Endothelial cell of umbilical vein (primary cell): ENCODE data around the gene ITGA8. TPM values are rescaled to one million over a fixed set of nuclear protein-coding genes. Genes with fewer than 3 reads are reported as not detected.

Source experiments
- BruUV-seq: library from RNA; stranded (reverse); fragments of 400-500 nt; replicated peaks from 2 replicates; lab custom pipeline; 2021; lab: Mats Ljungman, UMichigan
- CTCF ChIA-PET: fragments of 300-600, 350-600 bp; sonication (Branson Sonifier 250); formaldehyde crosslinking; loops from one replicate; lab custom pipeline; 2021; ENCODE audit warnings: antibody characterized with exemption, inconsistent platforms; lab: Charles Lee
- POLR2A ChIA-PET: fragments of 300-600, 350-600 bp; sonication (Branson Sonifier 250); formaldehyde crosslinking; loops from one replicate; lab custom pipeline; 2021; ENCODE audit warnings: antibody characterized with exemption, inconsistent platforms; lab: Charles Lee
- DNase-seq: peaks from one replicate; pipeline ENCODE4 v3.0.0-alpha.2; 2011; ENCODE audit warnings: low read depth, low spot score
- FAIRE-seq: peaks from 2 replicates; lab custom pipeline; 2011; peaks lifted over from hg19 to GRCh38; lab: Jason Lieb, UNC
- H2AFZ ChIP-seq: 2 replicates; pipeline ENCODE4 v1.6.0; 2012; ENCODE audit warnings: low read depth, low read length, control low read depth, inconsistent platforms
- H3K27ac ChIP-seq: 2 replicates; pipeline ENCODE4 v1.5.1; 2011; ENCODE audit warnings: low read depth, mild to moderate bottlenecking, control low read depth, low read length, moderate library complexity; ENCODE audit not compliant: insufficient read depth
- H3K27me3 ChIP-seq, 2 experiments: 2 replicates each; pipeline versions ENCODE4 v1.6.0 to v1.6.1; 2011; ENCODE audit warnings: low read length in 2 of 2, mixed read lengths in 1 of 2; ENCODE audit not compliant: control insufficient read depth in 2 of 2, insufficient read depth in 2 of 2
- H3K36me3 ChIP-seq, 2 experiments: 2 replicates in 1 of 2; 3 replicates in 1 of 2; pipeline ENCODE4 v1.5.1; 2011; ENCODE audit warnings: low read length in 2 of 2, mild to moderate bottlenecking in 1 of 2, moderate library complexity in 1 of 2; ENCODE audit not compliant: control insufficient read depth in 2 of 2, insufficient read depth in 2 of 2; ENCODE audit errors: extremely low read depth in 1 of 2
- H3K4me1 ChIP-seq: 3 replicates; pipeline ENCODE4 v1.5.1; 2011; ENCODE audit warnings: mild to moderate bottlenecking, low read length; ENCODE audit not compliant: control insufficient read depth, insufficient read depth; ENCODE audit errors: extremely low read depth
- H3K4me2 ChIP-seq: 2 replicates; pipeline ENCODE4 v1.6.1; 2011; ENCODE audit warnings: low read length, control low read depth, mixed read lengths; ENCODE audit not compliant: insufficient read depth
- H3K4me3 ChIP-seq, 3 experiments: fragments of 200-600 bp in 1 of 3; sonication (generic), shearing (Covaris generic) in 1 of 3; replicated peaks in 1 of 3; 2 replicates each; pipeline ENCODE4 v1.5.1; 2011 to 2016; ENCODE audit warnings: control low read depth in 3 of 3, low read length in 3 of 3, mild to moderate bottlenecking in 2 of 3, inconsistent platforms in 1 of 3, low read depth in 1 of 3, moderate library complexity in 1 of 3; ENCODE audit not compliant: insufficient read depth in 1 of 3
- H3K79me2 ChIP-seq: 2 replicates; pipeline ENCODE4 v1.6.0; 2012; ENCODE audit warnings: low read length, inconsistent platforms; ENCODE audit not compliant: control insufficient read depth, insufficient read depth
- H3K9ac ChIP-seq: replicated peaks from 2 replicates; pipeline ENCODE3; 2011; ENCODE audit warnings: low read length, control low read depth; ENCODE audit not compliant: insufficient read depth; ENCODE audit errors: extremely low read depth
- H3K9me1 ChIP-seq: replicated peaks from 3 replicates; pipeline ENCODE4 v1.6.0; 2011; ENCODE audit warnings: mild to moderate bottlenecking, low read length; ENCODE audit not compliant: control insufficient read depth, insufficient read depth; ENCODE audit errors: extremely low read depth
- H3K9me3 ChIP-seq: replicated peaks from 2 replicates; pipeline ENCODE4 v1.5.1; 2012; ENCODE audit warnings: low read length, inconsistent platforms; ENCODE audit not compliant: control insufficient read depth, insufficient read depth
- H4K20me1 ChIP-seq: replicated peaks from 2 replicates; pipeline ENCODE3; 2011; ENCODE audit warnings: mild to moderate bottlenecking, low read length; ENCODE audit not compliant: control insufficient read depth, insufficient read depth; ENCODE audit errors: extremely low read depth
- EZH2 ChIP-seq: IDR thresholded peaks from 2 replicates; pipeline ENCODE4 v1.6.1; 2012; ENCODE audit warnings: borderline replicate concordance, low read depth, mild to moderate bottlenecking, moderate library complexity, low read length, inconsistent platforms; ENCODE audit not compliant: severe bottlenecking
- FOS ChIP-seq: IDR thresholded peaks from 2 replicates; pipeline ENCODE4 v1.6.1; 2011; ENCODE audit warnings: mild to moderate bottlenecking, low read length, moderate library complexity, borderline replicate concordance; ENCODE audit not compliant: insufficient read depth
- GATA2 ChIP-seq: IDR thresholded peaks from 2 replicates; pipeline ENCODE4 v1.7.0; 2011; ENCODE audit warnings: low read depth, mild to moderate bottlenecking, moderate library complexity, mixed read lengths, low read length; ENCODE audit not compliant: insufficient read length, insufficient read depth
- JUN ChIP-seq: IDR thresholded peaks from 2 replicates; pipeline ENCODE4 v1.6.1; 2011; ENCODE audit warnings: borderline replicate concordance, low read depth; ENCODE audit not compliant: insufficient read length, insufficient read depth
- MYC ChIP-seq: IDR thresholded peaks from one replicate; pipeline ENCODE4 v1.6.1; 2011; ENCODE audit warnings: mild to moderate bottlenecking, low read depth, low read length
- POLR2A ChIP-seq: IDR thresholded peaks from 2 replicates; pipeline ENCODE4 v1.6.1; 2012; ENCODE audit warnings: low read depth, mild to moderate bottlenecking, control low read depth, low read length
- POLR2AphosphoS5 ChIP-seq: IDR thresholded peaks from 2 replicates; pipeline ENCODE4 v1.6.1; 2012; ENCODE audit warnings: low read depth, mild to moderate bottlenecking, control low read depth, low read length, moderate library complexity; ENCODE audit not compliant: insufficient read depth
- dilution Hi-C: fragments of 300-500 bp; cut with MboI; formaldehyde crosslinking; loops from one replicate; pipeline ENCODE4 v1.15.0; 2019; ENCODE audit warnings: low sequenced_read_pairs; ENCODE audit not compliant: extremely low pct_ligation_motif_present
- intact Hi-C: fragments of 100-400 bp; cut with micrococcal nuclease; formaldehyde crosslinking; loops from one replicate; pipeline ENCODE4 v1.10.0; 2022
- polyA plus RNA-seq, 4 experiments: library from polyadenylated mRNA; depleted of rRNA in 3 of 4; stranded (reverse) in 3 of 4; unstranded in 1 of 4; fragments of >200 nt; gene quantifications; 2 replicates each; pipeline versions ENCODE4 v1.2.1 to v1.2.3, GENCODE V29; 2011 to 2012; ENCODE audit warnings: missing spikeins in 1 of 4
- total RNA-seq: library from RNA; stranded (reverse); gene quantifications from 2 replicates; pipeline ENCODE4 v1.2.3, GENCODE V29; 2021
- TF ChIP-seq, protein P1 (sequence below): IDR thresholded peaks from 2 replicates; pipeline ENCODE4 v1.6.1; 2011; ENCODE audit not compliant: insufficient read depth, insufficient read length
- TF ChIP-seq, protein P2 (sequence below), 2 donors: IDR thresholded peaks; 1 replicate in 1 of 2; 2 replicates in 1 of 2; pipeline ENCODE4 v1.5.1; 2011; ENCODE audit warnings: low read length in 2 of 2, mild to moderate bottlenecking in 2 of 2, moderate library complexity in 2 of 2, control low read depth in 1 of 2, inconsistent platforms in 1 of 2, low read depth in 1 of 2; ENCODE audit not compliant: insufficient read depth in 1 of 2; ENCODE audit errors: extremely low read depth in 1 of 2

The ITGA8 gene
- total and polyA plus RNA-seq, 2 donors (not counting 3 experiments of a cell fraction or from before 2014, with no cell fraction given) = 0.04 to 0.40 TPM

- intact Hi-C loops = no loop called here
- H3K4me1 ChIP-seq = no peaks in the 10 kb centered on the region
- FAIRE-seq = no peak
Observed at GRCh38 chr10:15562578-15562977, 157.1 kb downstream of the ITGA8 start.

More at GRCh38 chr10:15562578-15562977, 157.1 kb downstream of the ITGA8 start:
- no peak for DNase-seq
- no peaks in the 10 kb centered on the region for H3K9me3 ChIP-seq
- H3K9me1 ChIP-seq = no peaks in the 10 kb centered on the region
- no TSS peak for BruUV-seq
- TF ChIP-seq POLR2AphosphoS5 (no peak), EZH2 (no peak), POLR2A (no peak), GATA2 (no peak), JUN (no peak), FOS (no peak), MYC (no peak)
- TF ChIP-seq, protein P1, sequence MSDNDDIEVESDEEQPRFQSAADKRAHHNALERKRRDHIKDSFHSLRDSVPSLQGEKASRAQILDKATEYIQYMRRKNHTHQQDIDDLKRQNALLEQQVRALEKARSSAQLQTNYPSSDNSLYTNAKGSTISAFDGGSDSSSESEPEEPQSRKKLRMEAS = no peak
- TF ChIP-seq, protein P2, sequence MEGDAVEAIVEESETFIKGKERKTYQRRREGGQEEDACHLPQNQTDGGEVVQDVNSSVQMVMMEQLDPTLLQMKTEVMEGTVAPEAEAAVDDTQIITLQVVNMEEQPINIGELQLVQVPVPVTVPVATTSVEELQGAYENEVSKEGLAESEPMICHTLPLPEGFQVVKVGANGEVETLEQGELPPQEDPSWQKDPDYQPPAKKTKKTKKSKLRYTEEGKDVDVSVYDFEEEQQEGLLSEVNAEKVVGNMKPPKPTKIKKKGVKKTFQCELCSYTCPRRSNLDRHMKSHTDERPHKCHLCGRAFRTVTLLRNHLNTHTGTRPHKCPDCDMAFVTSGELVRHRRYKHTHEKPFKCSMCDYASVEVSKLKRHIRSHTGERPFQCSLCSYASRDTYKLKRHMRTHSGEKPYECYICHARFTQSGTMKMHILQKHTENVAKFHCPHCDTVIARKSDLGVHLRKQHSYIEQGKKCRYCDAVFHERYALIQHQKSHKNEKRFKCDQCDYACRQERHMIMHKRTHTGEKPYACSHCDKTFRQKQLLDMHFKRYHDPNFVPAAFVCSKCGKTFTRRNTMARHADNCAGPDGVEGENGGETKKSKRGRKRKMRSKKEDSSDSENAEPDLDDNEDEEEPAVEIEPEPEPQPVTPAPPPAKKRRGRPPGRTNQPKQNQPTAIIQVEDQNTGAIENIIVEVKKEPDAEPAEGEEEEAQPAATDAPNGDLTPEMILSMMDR (IDR thresholded peaks at IDR 0.05; ENCODE audit: extremely low read depth in 1 of 2, insufficient read depth in 1 of 2, low read depth in 1 of 2, low read length in 2 of 2) = no peak
- CTCF ChIA-PET = interaction anchor here (1.1 kb wide), 1 partner anchor 156 kb away, joined by 4 read pairs; no protein-coding TSS in a partner anchor
- no peak overlapping the region for H3K27ac ChIP-seq
- H4K20me1 ChIP-seq = no peaks in the 10 kb centered on the region
- peaks cover 0 to 3% of the 10 kb centered on the region in 2 experiments for H3K27me3 ChIP-seq
- H2AFZ ChIP-seq = no peak overlapping the region
- no peaks in the 10 kb centered on the region for H3K79me2 ChIP-seq
- H3K9ac ChIP-seq = no peak overlapping the region
- H3K4me3 ChIP-seq = no peak overlapping the region
- dilution Hi-C loops = no loop called here
- no peak overlapping the region for H3K4me2 ChIP-seq
- H3K36me3 ChIP-seq = no peaks in the 10 kb centered on the region
- POLR2A ChIA-PET = no interaction called here
